Liver (tissue), 9 donors: Measurements from ENCODE around the gene ERN1. TPM values are rescaled to one million over a fixed set of nuclear protein-coding genes. Genes with fewer than 3 reads are reported as not detected.

Experiments used
- DNase-seq: peaks from one replicate; pipeline ENCODE4 v3.0.0-alpha.2; 2017; ENCODE audit warnings: low spot score
- H3K27ac ChIP-seq, 2 donors: one replicate each; pipeline ENCODE4 v1.7.0; 2013; ENCODE audit warnings: inconsistent platforms in 2 of 2, low read length in 2 of 2, control low read depth in 1 of 2, low read depth in 1 of 2, mild to moderate bottlenecking in 1 of 2
- H3K27me3 ChIP-seq, 4 donors: one replicate each; pipeline versions ENCODE4 v1.6.1 to v1.7.0; 2013; ENCODE audit warnings: low read length in 3 of 4, inconsistent platforms in 1 of 4, mild to moderate bottlenecking in 1 of 4, moderate library complexity in 1 of 4; ENCODE audit not compliant: control insufficient read depth in 4 of 4, insufficient read depth in 4 of 4
- H3K36me3 ChIP-seq, 4 donors: one replicate each; pipeline versions ENCODE4 v1.6.1 to v1.7.0; 2013; ENCODE audit warnings: low read length in 3 of 4, mild to moderate bottlenecking in 3 of 4, low read depth in 1 of 4, moderate library complexity in 1 of 4; ENCODE audit not compliant: control insufficient read depth in 4 of 4, insufficient read depth in 3 of 4
- H3K4me1 ChIP-seq, 4 donors: one replicate each; pipeline versions ENCODE4 v1.6.1 to v1.7.0; 2013; ENCODE audit warnings: low read length in 3 of 4, mild to moderate bottlenecking in 3 of 4, moderate library complexity in 1 of 4; ENCODE audit not compliant: control insufficient read depth in 4 of 4, insufficient read depth in 4 of 4
- H3K4me3 ChIP-seq, 3 donors: one replicate each; pipeline versions ENCODE4 v1.6.1 to v1.7.0; 2013; ENCODE audit warnings: low read length in 3 of 3, control low read depth in 1 of 3, low read depth in 1 of 3, mild to moderate bottlenecking in 1 of 3
- H3K9ac ChIP-seq, 2 donors: one replicate each; pipeline ENCODE4 v1.7.0; 2013; ENCODE audit warnings: low read length in 2 of 2, mild to moderate bottlenecking in 2 of 2, moderate library complexity in 2 of 2, control low read depth in 1 of 2, low read depth in 1 of 2
- H3K9me3 ChIP-seq, 4 donors: one replicate each; pipeline versions ENCODE4 v1.6.1 to v1.7.0; 2013; ENCODE audit warnings: low read length in 3 of 4; ENCODE audit not compliant: control insufficient read depth in 4 of 4
- ATF3 ChIP-seq: IDR thresholded peaks from 2 replicates; pipeline ENCODE4 v1.6.1; 2016; ENCODE audit warnings: antibody characterized with exemption
- CTCF ChIP-seq: fragments of 150-350 bp; IDR thresholded peaks from 2 replicates; pipeline ENCODE4 v1.5.1; 2017; ENCODE audit warnings: improper control_type of control experiment, low read depth, low read length; ENCODE audit not compliant: missing input control
- EGR1 ChIP-seq, 2 donors: IDR thresholded peaks; 2 replicates each; pipeline ENCODE4 v1.6.1; 2016 to 2018; ENCODE audit warnings: antibody characterized with exemption in 2 of 2, low read depth in 2 of 2
- FOXA1 ChIP-seq: IDR thresholded peaks from 2 replicates; pipeline ENCODE4 v1.6.1; 2016; ENCODE audit warnings: antibody characterized with exemption
- FOXA2 ChIP-seq: IDR thresholded peaks from 2 replicates; pipeline ENCODE4 v1.6.1; 2016; ENCODE audit warnings: antibody characterized with exemption
- GABPA ChIP-seq, 2 donors: IDR thresholded peaks in 1 of 2; conservative IDR thresholded peaks in 1 of 2; 2 replicates each; pipeline ENCODE4 v1.6.1; 2016; ENCODE audit warnings: antibody characterized with exemption in 2 of 2, mild to moderate bottlenecking in 1 of 2, moderate library complexity in 1 of 2
- HNF4A ChIP-seq, 2 donors: conservative IDR thresholded peaks; 2 replicates each; pipeline ENCODE4 v1.6.1; 2016; ENCODE audit warnings: antibody characterized with exemption in 2 of 2, mild to moderate bottlenecking in 2 of 2
- HNF4G ChIP-seq: IDR thresholded peaks from 2 replicates; pipeline ENCODE4 v1.6.1; 2016; ENCODE audit warnings: antibody characterized with exemption
- JUND ChIP-seq, 2 donors: IDR thresholded peaks; 2 replicates each; pipeline ENCODE4 v1.6.1; 2016; ENCODE audit warnings: antibody characterized with exemption in 2 of 2
- MAX ChIP-seq: IDR thresholded peaks from 2 replicates; pipeline ENCODE4 v1.6.1; 2016; ENCODE audit warnings: antibody characterized with exemption
- NR2F2 ChIP-seq: IDR thresholded peaks from 2 replicates; pipeline ENCODE4 v1.6.1; 2016; ENCODE audit warnings: antibody characterized with exemption
- RAD21 ChIP-seq, 2 donors: IDR thresholded peaks; 2 replicates each; pipeline ENCODE4 v1.6.1; 2016; ENCODE audit warnings: antibody characterized with exemption in 2 of 2, mild to moderate bottlenecking in 2 of 2
- REST ChIP-seq: IDR thresholded peaks from 2 replicates; pipeline ENCODE4 v1.6.1; 2016; ENCODE audit warnings: antibody characterized with exemption, mild to moderate bottlenecking
- RXRA ChIP-seq, 2 donors: IDR thresholded peaks; 2 replicates each; pipeline ENCODE4 v1.6.1; 2017 to 2018; ENCODE audit warnings: antibody characterized with exemption in 2 of 2, mild to moderate bottlenecking in 1 of 2
- SP1 ChIP-seq: IDR thresholded peaks from 2 replicates; pipeline ENCODE4 v1.6.1; 2018; ENCODE audit warnings: antibody characterized with exemption, mild to moderate bottlenecking
- TAF1 ChIP-seq: conservative IDR thresholded peaks from 2 replicates; pipeline ENCODE4 v1.6.1; 2016; ENCODE audit warnings: antibody characterized with exemption, mild to moderate bottlenecking
- YY1 ChIP-seq: IDR thresholded peaks from 2 replicates; pipeline ENCODE4 v1.6.1; 2016; ENCODE audit warnings: antibody characterized with exemption, mild to moderate bottlenecking
- ZBTB33 ChIP-seq: IDR thresholded peaks from 2 replicates; pipeline ENCODE4 v1.6.1; 2016; ENCODE audit warnings: antibody characterized with exemption
- WGBS: extraction: QIAGEN DNeasy Blood & Tissue Kit; methylation state at CpG from one replicate; pipeline ENCODE4 v1.1.7; 2013; 5-methylcytosine and 5-hydroxymethylcytosine counted together
- polyA plus RNA-seq, 2 donors: library from polyadenylated mRNA; stranded (reverse) in 1 of 2; unstranded in 1 of 2; fragments of 200-250 nt in 1 of 2; fragments of >200 nt in 1 of 2; fragmentation: Nextera tagmentation in 1 of 2; extraction: Ambion mirVana in 1 of 2; gene quantifications; one replicate each; pipeline versions ENCODE4 v1.2.1 to v1.2.3, GENCODE V29; 2013 to 2015
- total RNA-seq, 2 donors: library from RNA; depleted of rRNA; stranded (reverse); fragments of >200 nt; gene quantifications; one replicate each; pipeline ENCODE4 v1.2.3, GENCODE V29; 2014
- donor health status: healthy.
- donor health status: healthy.
- donor health status: healthy.
- donor health status: healthy.
- donor health status: healthy.

The ERN1 gene
- total and polyA plus RNA-seq, 4 donors = 6.3 to 35.1 (median 14.9) TPM

GRCh38 chr17:64115043-64115698 lies 14.8 kb downstream of the ERN1 start:
- peaks cover 0 to 3% (median 0%) of the 10 kb centered on the region in 4 donors for H3K36me3 ChIP-seq
- 84% methylated on average over 8 of the region's 8 CpGs for WGBS
- TF ChIP-seq JUND (IDR thresholded peaks at IDR 0.05) (no peak), YY1 (no peak), FOXA2 (no peak), RXRA (IDR thresholded peaks at IDR 0.05) (no peak), MAX (no peak), HNF4A (conservative IDR thresholded peaks at IDR 0.05) (no peak), NR2F2 (no peak), RAD21 (IDR thresholded peaks at IDR 0.05) (no peak), TAF1 (no peak), EGR1 (IDR thresholded peaks at IDR 0.05; ENCODE audit: low read depth in 2 of 2) (no peak), CTCF (no peak), GABPA (IDR thresholded peaks at IDR 0.05 in 1 of 2, conservative IDR thresholded peaks at IDR 0.05 in 1 of 2) (no peak), FOXA1 (no peak), ATF3 (no peak), HNF4G (no peak), REST (no peak), SP1 (no peak), ZBTB33 (no peak)
- no peak overlapping the region for H3K9ac ChIP-seq
- no peak overlapping the region for H3K4me3 ChIP-seq
- no peaks in the 10 kb centered on the region for H3K9me3 ChIP-seq
- peak overlapping the region; percentile 49 to 64 for H3K27ac ChIP-seq
- H3K27me3 ChIP-seq = no peaks in the 10 kb centered on the region
- DNase-seq = no peak
- H3K4me1 ChIP-seq = peaks cover 10 to 42% (median 26%) of the 10 kb centered on the region in 4 donors
